Transverse colon (tissue), 4 donors: ENCODE measurements around the gene TRIML2. TPM values are rescaled to one million over a fixed set of nuclear protein-coding genes. Genes with fewer than 3 reads are reported as not detected.

ENCODE experiments used
- DNase-seq: peaks from one replicate; pipeline ENCODE4 v3.0.0-alpha.2; 2019
- H3K27ac ChIP-seq, 4 donors: fragments of 200-600 bp; sonication (generic); 2 replicates each; pipeline ENCODE4 v1.5.1; 2016 to 2018; ENCODE audit warnings: inconsistent platforms in 4 of 4
- H3K27me3 ChIP-seq: fragments of 200-600 bp; sonication (generic); 2 replicates; pipeline ENCODE4 v1.5.1; 2017; ENCODE audit warnings: inconsistent platforms
- H3K36me3 ChIP-seq, 4 donors: fragments of 200-600 bp; sonication (generic); 2 replicates each; pipeline ENCODE4 v1.5.1; 2017 to 2019; ENCODE audit warnings: inconsistent platforms in 4 of 4
- H3K4me1 ChIP-seq, 4 donors: fragments of 200-600 bp; sonication (generic); 2 replicates each; pipeline ENCODE4 v1.5.1; 2017 to 2020; ENCODE audit warnings: inconsistent platforms in 4 of 4
- H3K4me3 ChIP-seq, 4 donors: fragments of 200-600 bp; sonication (generic); 1 replicate in 1 of 4; 2 replicates in 3 of 4; pipeline versions ENCODE4 v1.5.1 to v1.6.1; 2017 to 2019; ENCODE audit warnings: inconsistent platforms in 4 of 4
- H3K9me3 ChIP-seq, 2 donors: fragments of 200-600 bp; sonication (generic); 2 replicates each; pipeline ENCODE4 v1.5.1; 2017 to 2019; ENCODE audit warnings: inconsistent platforms in 2 of 2
- CTCF ChIP-seq, 5 experiments: fragments of 200-600 bp in 3 of 5; fragments of 450-650 bp in 2 of 5; sonication (generic) in 3 of 5; IDR thresholded peaks; 1 replicate in 2 of 5; 2 replicates in 3 of 5; pipeline ENCODE4 v1.5.1; 2016 to 2017; ENCODE audit warnings: antibody characterized with exemption in 5 of 5, inconsistent platforms in 3 of 5, mild to moderate bottlenecking in 2 of 5, moderate library complexity in 1 of 5
- EP300 ChIP-seq: sonication (generic); formaldehyde crosslinking; IDR thresholded peaks from one replicate; pipeline ENCODE4 v1.6.1; 2017; ENCODE audit warnings: antibody characterized with exemption, low read depth
- POLR2A ChIP-seq: fragments of 450-650 bp; IDR thresholded peaks from one replicate; pipeline ENCODE4 v1.6.1; 2016; ENCODE audit warnings: antibody characterized with exemption, mild to moderate bottlenecking, moderate library complexity
- POLR2AphosphoS5 ChIP-seq, 3 donors: sonication (generic); formaldehyde crosslinking; IDR thresholded peaks; one replicate each; pipeline ENCODE4 v1.6.1; 2016; ENCODE audit warnings: antibody characterized with exemption in 3 of 3
- WGBS, 2 donors: methylation state at CpG; one replicate each; pipeline ENCODE4 v1.1.5; 2018; ENCODE audit warnings: low coverage in 1 of 2; 5-methylcytosine and 5-hydroxymethylcytosine counted together
- in situ Hi-C, 4 donors: fragments of 200-750 bp; cut with MboI; loops; one replicate each; pipeline versions ENCODE4 v1.15.0 to v1.15.1; 2017; ENCODE audit warnings: low sequenced_read_pairs in 3 of 4, low pct_ligation_motif_present in 1 of 4, low pct_unique_long_range_greater_than_20kb in 1 of 4
- intact Hi-C: fragments of 100-400 bp; cut with DNase I; formaldehyde crosslinking; loops from one replicate; pipeline ENCODE4 v1.15.1; 2023; ENCODE audit warnings: low total_unique reads
- total RNA-seq, 4 donors: library from RNA; depleted of rRNA; stranded (reverse); fragments of >200 nt; gene quantifications; one replicate each; pipeline ENCODE4 v1.1.0, GENCODE V29; 2016

Gene TRIML2
- total RNA-seq, 4 donors from 2014 or later = not detected

- H3K4me3 ChIP-seq = no peak overlapping the region
- intact Hi-C loops (no loop called here), in situ Hi-C loops (no loop called here)
- TF ChIP-seq POLR2AphosphoS5 (IDR thresholded peaks at IDR 0.05) = no peak
- no peak for TF ChIP-seq POLR2A
- TF ChIP-seq CTCF (IDR thresholded peaks at IDR 0.05) = no peak
- no peak for TF ChIP-seq EP300
- no peaks in the 10 kb centered on the region for H3K4me1 ChIP-seq
- no peak overlapping the region for H3K27ac ChIP-seq
- 65 to 73% methylated on average over 3 of the region's 3 CpGs for WGBS, 2 donors
- H3K36me3 ChIP-seq = no peaks in the 10 kb centered on the region
- H3K27me3 ChIP-seq = no peaks in the 10 kb centered on the region
- no peaks in the 10 kb centered on the region for H3K9me3 ChIP-seq
- DNase-seq = no peak
Observed at GRCh38 chr4:188082796-188083195, 26.6 kb downstream of the TRIML2 start.

- in situ Hi-C loops = no loop called here
- Histone ChIP-seq H3K4me1 (no peaks in the 10 kb centered on the region), H3K9me3 (no peaks in the 10 kb centered on the region), H3K27ac (no peak overlapping the region), H3K36me3 (no peaks in the 10 kb centered on the region), H3K27me3 (no peaks in the 10 kb centered on the region), H3K4me3 (no peak overlapping the region)
- no peak for TF ChIP-seq POLR2A
- TF ChIP-seq POLR2AphosphoS5 (IDR thresholded peaks at IDR 0.05) = no peak
- no peak for TF ChIP-seq EP300
- TF ChIP-seq CTCF (IDR thresholded peaks at IDR 0.05) = no peak
- intact Hi-C loops = no loop called here
- no peak for DNase-seq
- WGBS, 2 donors = 17 to 18% methylated on average over 1 of the region's 1 CpG
Observed at GRCh38 chr4:188078116-188078515, 31.3 kb downstream of the TRIML2 start.

- DNase-seq = no peak
- in situ Hi-C loops (no loop called here), intact Hi-C loops (no loop called here)
- TF ChIP-seq POLR2A = no peak
- no peak for TF ChIP-seq CTCF (IDR thresholded peaks at IDR 0.05)
- TF ChIP-seq POLR2AphosphoS5 (IDR thresholded peaks at IDR 0.05) = no peak
- no peak for TF ChIP-seq EP300
- Histone ChIP-seq H3K36me3 (no peaks in the 10 kb centered on the region), H3K27me3 (no peaks in the 10 kb centered on the region), H3K4me3 (no peak overlapping the region), H3K9me3 (no peaks in the 10 kb centered on the region), H3K27ac (no peak overlapping the region), H3K4me1 (no peaks in the 10 kb centered on the region)
- WGBS, 2 donors = 93 to 98% methylated on average over 9 to 12 of the region's 12 CpGs
Observed at GRCh38 chr4:188076169-188076568, 33.2 kb downstream of the TRIML2 start.

GRCh38 chr4:188061083-188061482, 48.3 kb downstream of the TRIML2 start:
- Histone ChIP-seq H3K9me3 (no peaks in the 10 kb centered on the region), H3K27me3 (no peaks in the 10 kb centered on the region), H3K27ac (no peak overlapping the region), H3K36me3 (no peaks in the 10 kb centered on the region), H3K4me1 (no peaks in the 10 kb centered on the region), H3K4me3 (no peak overlapping the region)
- in situ Hi-C loops (no loop called here), intact Hi-C loops (no loop called here)
- no peak for DNase-seq
- 80 to 86% methylated on average over 1 to 14 of the region's 14 CpGs for WGBS, 2 donors
- TF ChIP-seq POLR2AphosphoS5 (IDR thresholded peaks at IDR 0.05) = no peak
- TF ChIP-seq EP300 = no peak
- no peak for TF ChIP-seq CTCF (IDR thresholded peaks at IDR 0.05)
- TF ChIP-seq POLR2A = no peak
